Neuron (in vitro differentiated cells): ENCODE data around the gene ADAMTS19.

Experiments used
- H2AFZ ChIP-seq: one replicate; pipeline ENCODE4 v1.6.1; 2013; ENCODE audit warnings: low read depth, mild to moderate bottlenecking, inconsistent platforms, low read length, moderate library complexity
- H3K27me3 ChIP-seq: one replicate; pipeline ENCODE4 v1.6.1; 2013; ENCODE audit warnings: low read length; ENCODE audit not compliant: insufficient read depth
- H3K36me3 ChIP-seq: one replicate; pipeline ENCODE4 v1.6.1; 2013; ENCODE audit warnings: low read length; ENCODE audit not compliant: insufficient read depth
- H3K4me1 ChIP-seq: one replicate; pipeline ENCODE4 v1.6.1; 2013; ENCODE audit warnings: low read length; ENCODE audit not compliant: insufficient read depth
- H3K4me3 ChIP-seq: 2 replicates; pipeline ENCODE4 v1.5.1; 2013; ENCODE audit warnings: mild to moderate bottlenecking, low read length, moderate library complexity
- H3K9me3 ChIP-seq: one replicate; pipeline ENCODE4 v1.6.1; 2013; ENCODE audit warnings: low read length

The ADAMTS19 gene

DNA sequence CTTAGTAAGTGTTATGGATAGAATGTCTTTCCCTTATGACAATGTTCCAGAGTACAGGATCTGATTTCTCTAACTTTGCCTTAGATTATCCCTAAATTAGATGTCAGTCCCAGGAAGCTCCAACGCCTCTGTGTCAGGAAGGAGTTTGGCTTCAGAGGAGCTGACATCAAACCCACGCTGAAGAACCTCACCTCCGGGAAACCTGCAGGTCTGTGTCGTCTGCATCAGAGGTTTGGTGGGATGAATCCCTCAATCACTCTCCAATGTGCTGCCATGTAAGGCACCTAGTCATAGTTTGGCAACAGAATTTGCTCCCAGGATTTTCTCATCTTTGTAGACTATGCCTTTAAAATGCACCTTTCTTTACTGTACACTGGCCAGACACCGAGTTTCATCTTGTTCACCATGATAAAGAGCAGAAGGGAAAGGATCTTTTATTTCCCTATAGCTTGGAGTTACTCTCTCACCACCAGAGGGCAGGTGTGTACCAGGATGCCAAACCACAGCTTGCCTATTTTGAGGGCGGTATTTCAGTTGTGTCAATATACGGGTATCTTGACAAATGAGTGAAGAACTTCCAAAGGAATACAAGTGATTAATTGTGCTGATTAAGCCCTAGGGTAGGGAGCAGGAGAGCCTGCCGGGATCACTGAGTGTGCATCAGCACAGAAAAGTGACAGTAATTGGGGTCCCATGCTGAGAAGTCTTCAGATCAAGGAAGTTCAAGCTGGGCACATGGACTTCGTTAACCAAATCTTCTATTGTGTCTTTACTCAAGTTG, 311.1 kb downstream of the ADAMTS19 start:
- no peaks in the 10 kb centered on the region for H3K27me3 ChIP-seq
- H2AFZ ChIP-seq = no peak overlapping the region
- H3K4me1 ChIP-seq = no peaks in the 10 kb centered on the region
- no peaks in the 10 kb centered on the region for H3K9me3 ChIP-seq
- no peak overlapping the region for H3K4me3 ChIP-seq
- H3K36me3 ChIP-seq = no peaks in the 10 kb centered on the region

DNA sequence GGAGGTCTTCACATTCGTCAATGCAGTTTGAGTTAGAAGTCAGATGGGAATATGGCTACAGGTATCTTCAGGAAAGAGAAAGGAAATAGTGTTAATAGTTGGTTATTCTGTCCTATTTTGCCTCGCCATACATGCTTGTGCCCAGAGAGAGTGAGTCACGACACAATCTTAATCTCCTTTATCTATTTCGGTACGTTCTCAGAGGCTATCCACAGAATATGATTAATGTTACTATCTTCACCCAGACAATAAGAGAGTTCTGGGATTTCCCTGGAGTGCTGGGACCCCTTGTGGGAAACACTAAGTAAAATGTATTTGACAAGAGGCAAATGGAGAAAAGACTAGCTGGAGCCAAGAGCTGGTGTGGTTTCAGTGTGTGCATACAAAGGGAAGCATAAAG, 313.3 kb downstream of the ADAMTS19 start:
- Histone ChIP-seq H3K9me3 (no peaks in the 10 kb centered on the region), H2AFZ (no peak overlapping the region), H3K27me3 (no peaks in the 10 kb centered on the region), H3K4me3 (no peak overlapping the region), H3K36me3 (no peaks in the 10 kb centered on the region), H3K4me1 (no peaks in the 10 kb centered on the region)

GRCh38 chr5:129781594-129781993, 321.5 kb downstream of the ADAMTS19 start:
- Histone ChIP-seq H2AFZ (no peak overlapping the region), H3K4me3 (no peak overlapping the region), H3K9me3 (no peaks in the 10 kb centered on the region), H3K36me3 (no peaks in the 10 kb centered on the region), H3K4me1 (no peaks in the 10 kb centered on the region), H3K27me3 (no peaks in the 10 kb centered on the region)
